ENCODE measurements around the gene PLIN4.

The PLIN4 gene

GRCh38 chr19:4507150-4507452, 11.2 kb downstream of the PLIN4 start:
- no peak for DNase-seq (ENCODE audit: low read depth in 4 of 4, low spot score in 1 of 4)

GRCh38 chr19:4506449-4507149, 11.7 kb downstream of the PLIN4 start:
- no peak for DNase-seq (ENCODE audit: low read depth in 4 of 4, low spot score in 1 of 4)

- no peak for DNase-seq (ENCODE audit: low read depth in 4 of 4, low spot score in 1 of 4)
These were observed 12.5 kb downstream of the PLIN4 start for GRCh38 chr19:4505570-4506448.

- no peak for DNase-seq (ENCODE audit: low read depth in 4 of 4, low spot score in 1 of 4)
These were observed 13.3 kb downstream of the PLIN4 start for GRCh38 chr19:4504891-4505569.

GRCh38 chr19:4504297-4504701, 14.0 kb downstream of the PLIN4 start:
- no peak for DNase-seq (ENCODE audit: low read depth in 4 of 4, low spot score in 1 of 4)

- DNase-seq (ENCODE audit: low read depth in 4 of 4, low spot score in 1 of 4): no peak
These were observed 14.5 kb downstream of the PLIN4 start for GRCh38 chr19:4503825-4504170.

- no peak for DNase-seq (ENCODE audit: low read depth in 4 of 4, low spot score in 1 of 4)
These were observed 15.0 kb downstream of the PLIN4 start for GRCh38 chr19:4503132-4503824.

- no peak for DNase-seq (ENCODE audit: low read depth in 4 of 4, low spot score in 1 of 4)
These were observed 15.8 kb downstream of the PLIN4 start for GRCh38 chr19:4502282-4503131.

- DNase-seq (ENCODE audit: low read depth in 4 of 4, low spot score in 1 of 4): no peak
These were observed 16.6 kb downstream of the PLIN4 start for GRCh38 chr19:4501691-4502090.

GRCh38 chr19:4500841-4501591, 17.3 kb downstream of the PLIN4 start:
- DNase-seq (ENCODE audit: low read depth in 4 of 4, low spot score in 1 of 4): no peak

GRCh38 chr19:4499855-4500254, 18.4 kb downstream of the PLIN4 start:
- no peak for DNase-seq (ENCODE audit: low read depth in 4 of 4, low spot score in 1 of 4)

GRCh38 chr19:4499318-4499717, 19.0 kb downstream of the PLIN4 start:
- DNase-seq (ENCODE audit: low read depth in 4 of 4, low spot score in 1 of 4): no peak

- no peak for DNase-seq (ENCODE audit: low read depth in 4 of 4, low spot score in 1 of 4)
These were observed 19.6 kb downstream of the PLIN4 start for GRCh38 chr19:4498694-4499093.

GRCh38 chr19:4497770-4498389, 20.4 kb downstream of the PLIN4 start:
- DNase-seq (ENCODE audit: low read depth in 4 of 4, low spot score in 1 of 4): no peak

- no peak for DNase-seq (ENCODE audit: low read depth in 4 of 4, low spot score in 1 of 4)
These were observed 22.0 kb downstream of the PLIN4 start for GRCh38 chr19:4496304-4496703.

GRCh38 chr19:4495471-4495870, 22.8 kb downstream of the PLIN4 start:
- DNase-seq (ENCODE audit: low read depth in 4 of 4, low spot score in 1 of 4): no peak

- no peak for DNase-seq (ENCODE audit: low read depth in 4 of 4, low spot score in 1 of 4)
These were observed 23.6 kb downstream of the PLIN4 start for GRCh38 chr19:4494691-4495064.

- no peak for DNase-seq (ENCODE audit: low read depth in 4 of 4, low spot score in 1 of 4)
These were observed 24.2 kb downstream of the PLIN4 start for GRCh38 chr19:4493929-4494690.

All from stimulated activated CD4-positive, alpha-beta T cell treated with anti-CD3 and anti-CD28 coated beads, Interleukin-1b, Interleukin-23, amount 100 ng/mL, for 24 hours (primary cell).